ENCODE results near the gene RMC1.

DNA sequence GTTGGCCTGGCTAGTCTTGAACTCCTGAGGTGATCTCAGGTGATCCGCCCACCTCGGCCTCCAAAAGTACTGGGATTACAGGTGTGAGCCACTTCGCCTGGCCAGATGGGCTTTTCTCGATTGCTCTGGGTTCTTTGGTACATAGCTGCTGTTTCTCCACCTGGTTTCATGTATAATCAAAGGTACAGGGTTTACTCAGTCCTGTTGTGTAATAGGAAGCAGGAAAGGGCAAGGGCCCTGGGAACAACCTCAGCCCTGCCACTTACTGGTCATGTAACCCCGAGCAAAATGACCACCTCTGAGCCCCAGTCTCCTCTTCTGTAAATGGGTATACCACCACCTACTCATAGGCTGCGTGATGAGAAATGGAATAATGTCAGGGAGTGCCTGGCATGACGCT is 34.0 kb downstream of the RMC1 start:
- TF ChIP-seq POLR2A (IDR thresholded peaks at IDR 0.05) (no peak), POLR2AphosphoS5 (IDR thresholded peaks at IDR 0.05; ENCODE audit: insufficient read depth in 1 of 2, low read depth in 1 of 2) (no peak)
- TF ChIP-seq, protein P1, sequence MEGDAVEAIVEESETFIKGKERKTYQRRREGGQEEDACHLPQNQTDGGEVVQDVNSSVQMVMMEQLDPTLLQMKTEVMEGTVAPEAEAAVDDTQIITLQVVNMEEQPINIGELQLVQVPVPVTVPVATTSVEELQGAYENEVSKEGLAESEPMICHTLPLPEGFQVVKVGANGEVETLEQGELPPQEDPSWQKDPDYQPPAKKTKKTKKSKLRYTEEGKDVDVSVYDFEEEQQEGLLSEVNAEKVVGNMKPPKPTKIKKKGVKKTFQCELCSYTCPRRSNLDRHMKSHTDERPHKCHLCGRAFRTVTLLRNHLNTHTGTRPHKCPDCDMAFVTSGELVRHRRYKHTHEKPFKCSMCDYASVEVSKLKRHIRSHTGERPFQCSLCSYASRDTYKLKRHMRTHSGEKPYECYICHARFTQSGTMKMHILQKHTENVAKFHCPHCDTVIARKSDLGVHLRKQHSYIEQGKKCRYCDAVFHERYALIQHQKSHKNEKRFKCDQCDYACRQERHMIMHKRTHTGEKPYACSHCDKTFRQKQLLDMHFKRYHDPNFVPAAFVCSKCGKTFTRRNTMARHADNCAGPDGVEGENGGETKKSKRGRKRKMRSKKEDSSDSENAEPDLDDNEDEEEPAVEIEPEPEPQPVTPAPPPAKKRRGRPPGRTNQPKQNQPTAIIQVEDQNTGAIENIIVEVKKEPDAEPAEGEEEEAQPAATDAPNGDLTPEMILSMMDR (IDR thresholded peaks at IDR 0.05) = no peak
